ENCODE data around the gene MORN1.

- TF ChIP-seq CTCF (IDR thresholded peaks at IDR 0.05) = no peak
- no peak for TF ChIP-seq POLR2A (IDR thresholded peaks at IDR 0.05)
Measured at GRCh38 chr1:2312515-2313301, 78.6 kb downstream of the MORN1 start.

Measured in testis (tissue), 2 donors.